ENCODE data around the gene PRRG4. TPM values are rescaled to one million over a fixed set of nuclear protein-coding genes. Genes with fewer than 3 reads are reported as not detected.
A peak's percentile ranks its signal among the peaks of the same experiment; 100 is the strongest.
"Not testable (repeated sequence)": the region's sequence is repeated elsewhere in the genome, so short reads cannot be mapped to it uniquely, and the experiment has no call there.

Gene PRRG4
- total RNA-seq: 12.6 TPM
- long read RNA-seq, full-length matches to known transcripts: 12 of 15 reads
- long read RNA-seq, partial matches to known transcripts: 1 of 15 reads
- long read RNA-seq, other reads (novel, unspliced or antisense): 2 of 15 reads

GRCh38 chr11:32829680-32830412, at the start of gene PRRG4:
PRRG4 (plus strand) TSS chr11:32829927; CDS start chr11:32830530, 603 bp downstream.
- H3K27ac ChIP-seq: peak within 1 kb of the TSS; percentile 78
- H3K4me1 ChIP-seq: peaks cover 7% of the 10 kb centered on the region
- H3K27me3 ChIP-seq: no peaks in the 10 kb centered on the region
- DNase-seq: peak; percentile 93
- H3K4me3 ChIP-seq: peak within 1 kb of the TSS; percentile 73
- peak; percentile 99 for ATAC-seq
- no peak for TF ChIP-seq CTCF (IDR thresholded peaks at IDR 0.05)
- intact Hi-C loops (cut with DNase I): no loop called here
- no peaks in the 10 kb centered on the region for H3K9me3 ChIP-seq
- H3K36me3 ChIP-seq: no peaks in the 10 kb centered on the region

GRCh38 chr11:32780839-32781238, 48.9 kb upstream of the PRRG4 start:
- H3K4me1 ChIP-seq; H3K27me3 ChIP-seq; intact Hi-C loops (cut with DNase I); H3K9me3 ChIP-seq; H3K36me3 ChIP-seq; H3K27ac ChIP-seq; DNase-seq; H3K4me3 ChIP-seq; ATAC-seq: not testable (repeated sequence)

GRCh38 chr11:32781721-32782120, 48.0 kb upstream of the PRRG4 start:
- no peaks in the 10 kb centered on the region for H3K36me3 ChIP-seq
- H3K4me3 ChIP-seq: no peak overlapping the region
- peaks cover 3% of the 10 kb centered on the region for H3K27me3 ChIP-seq
- no peak for DNase-seq
- intact Hi-C loops (cut with DNase I): no loop called here
- H3K9me3 ChIP-seq: no peaks in the 10 kb centered on the region
- no peak for ATAC-seq
- TF ChIP-seq CTCF (IDR thresholded peaks at IDR 0.05): no peak
- no peak overlapping the region for H3K27ac ChIP-seq
- no peaks in the 10 kb centered on the region for H3K4me1 ChIP-seq

- ATAC-seq: no peak
- no peaks in the 10 kb centered on the region for H3K4me1 ChIP-seq
- no peak for TF ChIP-seq CTCF (IDR thresholded peaks at IDR 0.05)
- no peak for DNase-seq
- no peaks in the 10 kb centered on the region for H3K9me3 ChIP-seq
- no peak overlapping the region for H3K4me3 ChIP-seq
- intact Hi-C loops (cut with DNase I): no loop called here
- H3K27me3 ChIP-seq: peaks cover 9% of the 10 kb centered on the region
- no peak overlapping the region for H3K27ac ChIP-seq
- no peaks in the 10 kb centered on the region for H3K36me3 ChIP-seq
Measured at GRCh38 chr11:32785262-32785661, 44.5 kb upstream of the PRRG4 start.

GRCh38 chr11:32786811-32787210, 42.9 kb upstream of the PRRG4 start:
- no peak for TF ChIP-seq CTCF (IDR thresholded peaks at IDR 0.05)
- Histone ChIP-seq H3K4me1 (no peaks in the 10 kb centered on the region), H3K4me3 (no peak overlapping the region), H3K27ac (no peak overlapping the region), H3K9me3 (no peaks in the 10 kb centered on the region), H3K27me3 (peaks cover 9% of the 10 kb centered on the region), H3K36me3 (no peaks in the 10 kb centered on the region)
- ATAC-seq: no peak
- intact Hi-C loops (cut with DNase I): no loop called here
- no peak for DNase-seq

- intact Hi-C loops (cut with DNase I): no loop called here
- Histone ChIP-seq H3K4me3 (no peak overlapping the region), H3K4me1 (no peaks in the 10 kb centered on the region), H3K27ac (no peak overlapping the region), H3K27me3 (peaks cover 9% of the 10 kb centered on the region), H3K36me3 (no peaks in the 10 kb centered on the region), H3K9me3 (no peaks in the 10 kb centered on the region)
- ATAC-seq (no peak), DNase-seq (no peak)
- no peak for TF ChIP-seq CTCF (IDR thresholded peaks at IDR 0.05)
Measured at GRCh38 chr11:32790916-32791315, 38.8 kb upstream of the PRRG4 start.

Data from upper lobe of right lung (tissue), 1 donor.